ENCODE data around the gene AKAP13. TPM values are rescaled to one million over a fixed set of nuclear protein-coding genes. Genes with fewer than 3 reads are reported as not detected.

Gene AKAP13
- polyA plus RNA-seq, 1 of the 3 experiments (the other 2 are of a cell fraction) = 8.4 TPM

GRCh38 chr15:85746641-85747040, 366.2 kb downstream of the AKAP13 start:
- no peaks in the 10 kb centered on the region for H3F3A ChIP-seq (replicated peaks; ENCODE audit: insufficient read depth)
- H3K27ac ChIP-seq (ENCODE audit: low read depth in 2 of 2, low read length in 1 of 2) = no peak overlapping the region
- H3K36me3 ChIP-seq (replicated peaks in 1 of 2; ENCODE audit: control insufficient read depth in 1 of 2, insufficient read depth in 2 of 2, low read length in 1 of 2) = peaks cover 7 to 66% of the 10 kb centered on the region in 2 experiments
- peaks cover 0 to 14% of the 10 kb centered on the region in 2 experiments; a peak in 1 of 4 replicates for H3K4me1 ChIP-seq (ENCODE audit: control insufficient read depth in 1 of 2, insufficient read depth in 2 of 2, low read depth in 1 of 2, low read length in 1 of 2)
- no peak overlapping the region for H3K4me3 ChIP-seq (ENCODE audit: low read depth in 2 of 2, low read length in 1 of 2)
- no peak overlapping the region for H3K4me2 ChIP-seq
- TF ChIP-seq, protein P1, sequence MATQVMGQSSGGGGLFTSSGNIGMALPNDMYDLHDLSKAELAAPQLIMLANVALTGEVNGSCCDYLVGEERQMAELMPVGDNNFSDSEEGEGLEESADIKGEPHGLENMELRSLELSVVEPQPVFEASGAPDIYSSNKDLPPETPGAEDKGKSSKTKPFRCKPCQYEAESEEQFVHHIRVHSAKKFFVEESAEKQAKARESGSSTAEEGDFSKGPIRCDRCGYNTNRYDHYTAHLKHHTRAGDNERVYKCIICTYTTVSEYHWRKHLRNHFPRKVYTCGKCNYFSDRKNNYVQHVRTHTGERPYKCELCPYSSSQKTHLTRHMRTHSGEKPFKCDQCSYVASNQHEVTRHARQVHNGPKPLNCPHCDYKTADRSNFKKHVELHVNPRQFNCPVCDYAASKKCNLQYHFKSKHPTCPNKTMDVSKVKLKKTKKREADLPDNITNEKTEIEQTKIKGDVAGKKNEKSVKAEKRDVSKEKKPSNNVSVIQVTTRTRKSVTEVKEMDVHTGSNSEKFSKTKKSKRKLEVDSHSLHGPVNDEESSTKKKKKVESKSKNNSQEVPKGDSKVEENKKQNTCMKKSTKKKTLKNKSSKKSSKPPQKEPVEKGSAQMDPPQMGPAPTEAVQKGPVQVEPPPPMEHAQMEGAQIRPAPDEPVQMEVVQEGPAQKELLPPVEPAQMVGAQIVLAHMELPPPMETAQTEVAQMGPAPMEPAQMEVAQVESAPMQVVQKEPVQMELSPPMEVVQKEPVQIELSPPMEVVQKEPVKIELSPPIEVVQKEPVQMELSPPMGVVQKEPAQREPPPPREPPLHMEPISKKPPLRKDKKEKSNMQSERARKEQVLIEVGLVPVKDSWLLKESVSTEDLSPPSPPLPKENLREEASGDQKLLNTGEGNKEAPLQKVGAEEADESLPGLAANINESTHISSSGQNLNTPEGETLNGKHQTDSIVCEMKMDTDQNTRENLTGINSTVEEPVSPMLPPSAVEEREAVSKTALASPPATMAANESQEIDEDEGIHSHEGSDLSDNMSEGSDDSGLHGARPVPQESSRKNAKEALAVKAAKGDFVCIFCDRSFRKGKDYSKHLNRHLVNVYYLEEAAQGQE (IDR thresholded peaks at IDR 0.05; ENCODE audit: low read depth, low read length) = no peak
- TF ChIP-seq TCF12 (IDR thresholded peaks at IDR 0.05) = no peak
- TF ChIP-seq FOSL2 (IDR thresholded peaks at IDR 0.05; ENCODE audit: borderline replicate concordance, low read depth) = no peak
- no peak for TF ChIP-seq GATA2 (CRISPR knock-in tag; IDR thresholded peaks at IDR 0.05)
- TF ChIP-seq EP300 (IDR thresholded peaks at IDR 0.05; ENCODE audit: borderline replicate concordance in 1 of 2, low read depth in 1 of 2, low read length in 1 of 2) = no peak
- TF ChIP-seq, protein P2, sequence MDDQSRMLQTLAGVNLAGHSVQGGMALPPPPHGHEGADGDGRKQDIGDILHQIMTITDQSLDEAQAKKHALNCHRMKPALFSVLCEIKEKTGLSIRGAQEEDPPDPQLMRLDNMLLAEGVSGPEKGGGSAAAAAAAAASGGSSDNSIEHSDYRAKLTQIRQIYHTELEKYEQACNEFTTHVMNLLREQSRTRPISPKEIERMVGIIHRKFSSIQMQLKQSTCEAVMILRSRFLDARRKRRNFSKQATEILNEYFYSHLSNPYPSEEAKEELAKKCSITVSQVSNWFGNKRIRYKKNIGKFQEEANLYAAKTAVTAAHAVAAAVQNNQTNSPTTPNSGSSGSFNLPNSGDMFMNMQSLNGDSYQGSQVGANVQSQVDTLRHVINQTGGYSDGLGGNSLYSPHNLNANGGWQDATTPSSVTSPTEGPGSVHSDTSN (IDR thresholded peaks at IDR 0.05) = no peak
- TF ChIP-seq MAX (IDR thresholded peaks at IDR 0.05; ENCODE audit: low read depth) = no peak
- CTCF ChIA-PET = interaction anchor here (0.5 to 1.4 kb wide), 4 partner anchors 8 to 94 kb away, joined by 3 to 4 read pairs (median 4); no protein-coding TSS in a partner anchor
- H4K20me1 ChIP-seq (ENCODE audit: insufficient read depth) = no peaks in the 10 kb centered on the region
- no peaks in the 10 kb centered on the region for H3K27me3 ChIP-seq (ENCODE audit: insufficient read depth)
- 99% methylated on average over 12 of the region's 12 CpGs for WGBS (ENCODE audit: low lambda C conversion rate)
- peak; percentile 11 for DNase-seq
- H3K9me2 ChIP-seq = no peaks in the 10 kb centered on the region
- H3K79me2 ChIP-seq (ENCODE audit: insufficient read depth) = no peaks in the 10 kb centered on the region
- H3K9me3 ChIP-seq = no peaks in the 10 kb centered on the region
- no peak overlapping the region for H2AFZ ChIP-seq (ENCODE audit: low read depth)
- POLR2A ChIA-PET = no interaction called here
- H3K9ac ChIP-seq = no peak overlapping the region

DNA sequence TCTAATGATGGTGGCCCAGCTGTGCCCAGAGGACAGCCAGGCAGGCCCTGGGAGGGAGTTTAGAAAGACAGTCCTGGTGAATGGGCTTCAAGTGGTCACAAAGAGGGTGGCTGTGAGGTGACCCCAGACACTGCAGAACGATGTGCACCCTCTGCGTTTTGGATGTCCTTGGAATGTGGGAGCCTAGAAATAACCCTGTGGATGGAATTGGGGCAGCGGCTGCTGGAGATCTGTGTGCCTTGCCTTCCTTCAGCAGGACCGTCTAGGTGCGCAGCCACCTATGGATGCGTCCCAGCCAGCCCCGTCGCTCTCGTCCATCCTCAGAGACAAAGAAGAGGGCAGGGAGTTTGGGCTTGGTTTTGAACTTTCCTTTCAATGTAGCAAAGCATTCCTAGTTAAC, 367.8 kb downstream of the AKAP13 start:
- Histone ChIP-seq H3K9ac (no peak overlapping the region), H3F3A (replicated peaks; ENCODE audit: insufficient read depth) (no peaks in the 10 kb centered on the region), H3K27ac (ENCODE audit: low read depth in 2 of 2, low read length in 1 of 2) (no peak overlapping the region), H3K79me2 (ENCODE audit: insufficient read depth) (no peaks in the 10 kb centered on the region), H3K9me3 (no peaks in the 10 kb centered on the region), H3K27me3 (ENCODE audit: insufficient read depth) (no peaks in the 10 kb centered on the region), H3K9me2 (no peaks in the 10 kb centered on the region), H3K4me2 (no peak overlapping the region), H3K4me3 (ENCODE audit: low read depth in 2 of 2, low read length in 1 of 2) (no peak overlapping the region), H3K36me3 (replicated peaks in 1 of 2; ENCODE audit: control insufficient read depth in 1 of 2, insufficient read depth in 2 of 2, low read length in 1 of 2) (peaks cover 5 to 54% of the 10 kb centered on the region in 2 experiments), H4K20me1 (ENCODE audit: insufficient read depth) (no peaks in the 10 kb centered on the region), H3K4me1 (ENCODE audit: control insufficient read depth in 1 of 2, insufficient read depth in 2 of 2, low read depth in 1 of 2, low read length in 1 of 2) (peaks cover 0 to 18% of the 10 kb centered on the region in 2 experiments; a peak in 1 of 4 replicates), H2AFZ (ENCODE audit: low read depth) (no peak overlapping the region)
- ChIA-PET CTCF (no interaction called here), POLR2A (no interaction called here)
- no peak for DNase-seq
- 96% methylated on average over 7 of the region's 9 CpGs for WGBS (ENCODE audit: low lambda C conversion rate)
- TF ChIP-seq TAF1 (IDR thresholded peaks at IDR 0.05; ENCODE audit: borderline replicate concordance, low read depth, low read length) = no peak

Measured in SK-N-SH (cell line).